GM18907 (cell line): ENCODE data around the gene MED12L.
"Not testable (repeated sequence)": the region's sequence is repeated elsewhere in the genome, so short reads cannot be mapped to it uniquely, and the experiment has no call there.

Experiments
- ATAC-seq: cut with Tn5 transposase; IDR thresholded peaks from one replicate; pipeline ENCODE4 v1.9.1; 2021; ENCODE audit warnings: mild to moderate bottlenecking, moderate library complexity; ENCODE audit not compliant: unreplicated experiment

MED12L gene

GRCh38 chr3:151234825-151235224, 149.4 kb downstream of the MED12L start:
- ATAC-seq: no peak

- ATAC-seq: no peak
Measured at GRCh38 chr3:151236316-151236715, 150.9 kb downstream of the MED12L start.

GRCh38 chr3:151236736-151237135, 151.3 kb downstream of the MED12L start:
- no peak for ATAC-seq

GRCh38 chr3:151242006-151242405, 156.5 kb downstream of the MED12L start:
- not testable (repeated sequence) for ATAC-seq

- ATAC-seq: no peak
Measured at GRCh38 chr3:151248772-151249337, 163.4 kb downstream of the MED12L start.

- ATAC-seq: no peak
Measured at GRCh38 chr3:151256749-151257148, 171.3 kb downstream of the MED12L start.

- no peak for ATAC-seq
Measured at GRCh38 chr3:151259664-151260063, 174.2 kb downstream of the MED12L start.

GRCh38 chr3:151262871-151263525, 177.5 kb downstream of the MED12L start:
- ATAC-seq: no peak

GRCh38 chr3:151264605-151265004, 179.1 kb downstream of the MED12L start:
- no peak for ATAC-seq

- ATAC-seq: no peak
Measured at GRCh38 chr3:151265166-151265565, 179.7 kb downstream of the MED12L start.

- peak; percentile 96 for ATAC-seq
Measured at GRCh38 chr3:151265866-151266265, 180.4 kb downstream of the MED12L start.

GRCh38 chr3:151267066-151267465, 181.6 kb downstream of the MED12L start:
- no peak for ATAC-seq

- peak; percentile 64 for ATAC-seq
Measured at GRCh38 chr3:151268267-151269235, 183.1 kb downstream of the MED12L start.

GRCh38 chr3:151269631-151270030, 184.2 kb downstream of the MED12L start:
- no peak for ATAC-seq

- no peak for ATAC-seq
Measured at GRCh38 chr3:151275091-151275490, 189.6 kb downstream of the MED12L start.

- ATAC-seq: peak; percentile 28
Measured at GRCh38 chr3:151276038-151276686, 190.7 kb downstream of the MED12L start.

- peak; percentile 80 for ATAC-seq
Measured at GRCh38 chr3:151276687-151277042, 191.2 kb downstream of the MED12L start.

GRCh38 chr3:151278230-151278629, 192.8 kb downstream of the MED12L start, which contains the start of gene P2RY14:
Gene P2RY14 (minus strand): TSS chr3:151278542. CDS start chr3:151214316, 64,226 bp downstream.
- ATAC-seq: no peak

- ATAC-seq: no peak
Measured at GRCh38 chr3:151281671-151282324, 196.3 kb downstream of the MED12L start.

- no peak for ATAC-seq
Measured at GRCh38 chr3:151282921-151283320, 197.5 kb downstream of the MED12L start.

GRCh38 chr3:151283387-151283786, 197.9 kb downstream of the MED12L start:
- ATAC-seq: no peak
